Bronchial epithelial cell (primary cell): ENCODE data around the gene GATM. TPM values are rescaled to one million over a fixed set of nuclear protein-coding genes. Genes with fewer than 3 reads are reported as not detected.
"Not testable (repeated sequence)": the region's sequence is repeated elsewhere in the genome, so short reads cannot be mapped to it uniquely, and the experiment has no call there.

Source experiments
- DNase-seq: peaks from one replicate; pipeline ENCODE4 v3.0.0-alpha.2; 2010; ENCODE audit warnings: low read depth
- FAIRE-seq: peaks from 2 replicates; lab custom pipeline; 2011; peaks lifted over from hg19 to GRCh38; lab: Jason Lieb, UNC
- H3K27me3 ChIP-seq: 2 replicates; pipeline ENCODE4 v1.5.1; 2011; ENCODE audit warnings: low read length; ENCODE audit not compliant: control insufficient read depth, insufficient read depth
- H3K36me3 ChIP-seq: 2 replicates; pipeline ENCODE4 v1.5.1; 2011; ENCODE audit warnings: low read length; ENCODE audit not compliant: control insufficient read depth, insufficient read depth
- H3K4me3 ChIP-seq: 2 replicates; pipeline ENCODE4 v1.5.1; 2011; ENCODE audit warnings: mild to moderate bottlenecking, low read depth, low read length, control low read depth
- total RNA-seq: library from RNA; depleted of rRNA; stranded (reverse); fragments of >200 nt; gene quantifications from 2 replicates; pipeline ENCODE4 v1.2.1, GENCODE V29; 2014
- TF ChIP-seq, protein P1 (sequence below): IDR thresholded peaks from 2 replicates; pipeline ENCODE4 v1.5.1; 2011; ENCODE audit warnings: mild to moderate bottlenecking, moderate library complexity, low read length, control low read depth, inconsistent platforms; ENCODE audit not compliant: insufficient read depth, severe bottlenecking

The GATM gene
- total RNA-seq, 1 donor from 2014 or later, result 1.3 TPM

GRCh38 chr15:45376300-45376928 is 1.9 kb downstream of the GATM start:
- DNase-seq (no peak), FAIRE-seq (no peak)
- TF ChIP-seq, protein P1, sequence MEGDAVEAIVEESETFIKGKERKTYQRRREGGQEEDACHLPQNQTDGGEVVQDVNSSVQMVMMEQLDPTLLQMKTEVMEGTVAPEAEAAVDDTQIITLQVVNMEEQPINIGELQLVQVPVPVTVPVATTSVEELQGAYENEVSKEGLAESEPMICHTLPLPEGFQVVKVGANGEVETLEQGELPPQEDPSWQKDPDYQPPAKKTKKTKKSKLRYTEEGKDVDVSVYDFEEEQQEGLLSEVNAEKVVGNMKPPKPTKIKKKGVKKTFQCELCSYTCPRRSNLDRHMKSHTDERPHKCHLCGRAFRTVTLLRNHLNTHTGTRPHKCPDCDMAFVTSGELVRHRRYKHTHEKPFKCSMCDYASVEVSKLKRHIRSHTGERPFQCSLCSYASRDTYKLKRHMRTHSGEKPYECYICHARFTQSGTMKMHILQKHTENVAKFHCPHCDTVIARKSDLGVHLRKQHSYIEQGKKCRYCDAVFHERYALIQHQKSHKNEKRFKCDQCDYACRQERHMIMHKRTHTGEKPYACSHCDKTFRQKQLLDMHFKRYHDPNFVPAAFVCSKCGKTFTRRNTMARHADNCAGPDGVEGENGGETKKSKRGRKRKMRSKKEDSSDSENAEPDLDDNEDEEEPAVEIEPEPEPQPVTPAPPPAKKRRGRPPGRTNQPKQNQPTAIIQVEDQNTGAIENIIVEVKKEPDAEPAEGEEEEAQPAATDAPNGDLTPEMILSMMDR, result no peak
- H3K4me3 ChIP-seq, result no peak overlapping the region
- no peaks in the 10 kb centered on the region for H3K36me3 ChIP-seq
- H3K27me3 ChIP-seq, result peaks cover 16% of the 10 kb centered on the region

DNA sequence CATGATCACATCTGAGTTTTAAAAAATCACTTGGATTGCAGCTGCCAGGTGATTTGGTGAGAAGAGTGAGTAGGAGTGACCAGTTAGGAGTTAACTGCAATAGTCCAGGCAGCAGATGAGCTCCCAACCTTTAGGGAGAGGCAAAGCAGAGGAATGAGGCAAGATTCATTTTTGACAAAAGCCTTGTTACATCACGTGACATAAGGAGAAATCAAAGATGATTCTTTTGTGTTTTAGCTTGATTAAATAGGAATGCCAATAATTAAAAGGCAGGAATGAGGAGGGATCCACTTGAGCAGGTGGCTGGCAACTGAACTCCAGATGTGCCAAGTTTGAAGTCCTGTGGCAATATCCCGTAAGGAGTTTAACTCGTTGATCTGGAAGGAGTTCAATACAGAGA is 2.5 kb downstream of the GATM start:
- no peaks in the 10 kb centered on the region for H3K36me3 ChIP-seq
- TF ChIP-seq, protein P1, result no peak
- H3K4me3 ChIP-seq, result no peak overlapping the region
- FAIRE-seq (no peak), DNase-seq (no peak)
- peaks cover 16% of the 10 kb centered on the region for H3K27me3 ChIP-seq

- TF ChIP-seq, protein P1, result no peak
- Histone ChIP-seq H3K27me3 (peaks cover 16% of the 10 kb centered on the region), H3K36me3 (no peaks in the 10 kb centered on the region), H3K4me3 (no peak overlapping the region)
- no peak for FAIRE-seq
- DNase-seq, result no peak
Measured at GRCh38 chr15:45373976-45374375, 4.4 kb downstream of the GATM start.

DNA sequence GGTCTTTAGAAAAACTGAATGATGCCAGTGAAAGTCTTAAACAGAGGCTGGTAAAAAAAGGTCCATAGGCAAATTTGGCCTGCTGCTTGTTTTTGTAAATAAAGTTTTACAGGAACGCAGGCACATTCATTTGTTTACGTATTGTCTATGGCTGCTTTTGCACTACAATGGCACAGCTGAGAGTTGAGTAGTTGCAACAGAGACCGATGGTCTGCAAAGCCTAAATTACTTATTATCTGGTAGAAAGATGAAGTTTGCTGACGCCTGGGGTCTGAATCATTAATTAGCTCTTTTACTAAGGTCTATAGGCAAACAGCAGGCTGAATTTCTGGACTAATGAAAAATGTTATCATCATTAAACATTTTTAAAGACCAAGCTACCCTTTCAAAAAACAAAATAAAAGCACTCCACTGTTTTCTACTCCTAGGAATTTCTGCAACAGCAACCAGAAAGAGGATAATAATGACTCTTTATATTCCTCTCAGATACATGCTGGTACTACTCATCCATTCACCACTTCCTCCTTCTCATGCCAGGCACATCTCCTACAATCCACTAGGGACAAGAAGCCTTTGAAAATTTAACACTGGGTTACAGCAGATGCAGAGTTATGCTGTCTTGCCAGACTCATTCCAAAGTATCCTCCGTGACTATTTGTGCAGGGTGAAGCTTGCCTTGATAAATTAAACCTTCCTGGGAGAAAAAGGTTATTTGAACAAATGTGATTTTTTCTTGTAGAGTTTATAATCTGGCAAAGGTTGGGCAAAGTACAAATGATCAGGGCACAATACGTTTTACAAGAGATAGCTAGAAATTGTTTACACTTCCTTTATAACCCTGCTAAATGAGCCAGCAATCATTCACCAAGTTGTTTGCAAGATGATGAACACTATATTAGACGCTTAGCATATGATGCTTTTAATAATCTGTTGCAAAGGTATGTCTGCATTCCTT is 6.0 kb downstream of the GATM start:
- Histone ChIP-seq H3K27me3 (peaks cover 7% of the 10 kb centered on the region), H3K36me3 (no peaks in the 10 kb centered on the region), H3K4me3 (no peak overlapping the region)
- FAIRE-seq (no peak), DNase-seq (no peak)
- TF ChIP-seq, protein P1, result no peak

DNA sequence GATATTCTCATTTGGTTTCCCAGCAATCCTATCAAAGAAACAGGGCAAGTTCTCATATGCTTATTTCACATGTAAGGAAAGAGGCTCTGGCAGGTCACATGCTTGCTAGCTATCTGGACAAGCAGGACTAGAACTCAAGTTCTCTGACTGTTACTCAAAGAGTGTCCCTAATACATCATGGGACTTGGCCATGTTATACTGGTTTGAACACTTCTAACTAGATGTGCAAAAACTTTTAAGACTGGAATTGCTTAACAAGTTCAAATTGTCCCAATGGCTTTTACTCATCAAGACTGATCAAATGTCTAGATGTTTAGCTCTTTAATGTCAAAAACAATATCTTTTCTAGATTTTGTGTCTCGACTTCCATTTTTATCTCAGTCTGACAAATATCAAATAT is 6.8 kb downstream of the GATM start:
- no peak overlapping the region for H3K4me3 ChIP-seq
- H3K27me3 ChIP-seq, result peaks cover 2% of the 10 kb centered on the region
- no peaks in the 10 kb centered on the region for H3K36me3 ChIP-seq
- no peak for FAIRE-seq
- DNase-seq, result no peak
- TF ChIP-seq, protein P1, result no peak

DNA sequence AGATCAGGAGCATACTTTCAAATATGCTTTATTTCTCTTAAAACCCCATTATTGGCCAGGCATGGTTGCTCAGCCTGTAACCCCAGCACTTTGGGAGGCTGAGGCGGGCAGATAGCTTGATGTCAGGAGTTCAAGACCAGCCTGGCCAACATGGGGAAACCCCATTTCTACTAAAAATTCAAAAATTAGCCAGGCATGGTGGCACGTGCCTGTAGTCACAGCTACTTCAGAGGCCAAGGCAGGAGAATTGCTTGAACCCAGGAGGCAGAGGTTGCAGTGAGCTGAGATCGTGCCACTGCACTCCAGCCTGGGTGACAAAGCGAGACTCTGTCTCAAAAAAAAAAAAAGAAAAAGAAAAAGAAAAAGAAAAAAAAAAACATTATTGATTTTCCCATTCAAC is 8.3 kb downstream of the GATM start:
- H3K27me3 ChIP-seq, H3K36me3 ChIP-seq, FAIRE-seq, H3K4me3 ChIP-seq, DNase-seq: not testable (repeated sequence)

DNA sequence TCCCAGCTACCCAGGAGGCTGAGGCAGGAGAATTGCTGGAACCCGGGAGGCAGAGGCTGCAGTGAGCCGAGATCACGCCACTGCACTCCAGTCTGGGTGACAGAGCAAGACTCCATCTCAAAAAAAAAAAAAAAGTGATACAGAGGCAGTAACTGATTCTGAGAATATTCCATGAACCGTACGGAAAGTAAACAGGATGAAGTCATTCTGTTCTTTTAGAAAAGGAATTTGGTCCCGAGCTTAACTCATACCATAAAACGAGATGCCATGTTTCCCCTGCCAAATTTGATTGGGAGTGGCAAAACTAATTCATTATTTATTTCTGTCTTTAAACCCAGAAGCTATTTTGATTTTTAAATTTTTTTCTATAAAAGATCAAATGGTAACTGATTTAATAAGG is 11.1 kb downstream of the GATM start:
- H3K27me3 ChIP-seq, DNase-seq, FAIRE-seq, H3K4me3 ChIP-seq, H3K36me3 ChIP-seq: not testable (repeated sequence)
